KMS-11 (cell line): ENCODE data around the gene CLSTN1.

Experiments
- H2AFZ ChIP-seq: fragments of 200-600 bp; sonication (generic); 2 replicates; pipeline ENCODE4 v1.6.1; 2016; ENCODE audit warnings: antibody characterized with exemption, mixed run types, low read depth
- H3K27ac ChIP-seq: fragments of 200-600 bp; sonication (generic); 2 replicates; pipeline ENCODE4 v1.6.1; 2016; ENCODE audit warnings: mild to moderate bottlenecking, mixed run types
- H3K27me3 ChIP-seq: fragments of 200-600 bp; sonication (generic); 2 replicates; pipeline ENCODE4 v1.6.1; 2017; ENCODE audit warnings: mild to moderate bottlenecking, low read depth, mixed run types, moderate library complexity; ENCODE audit not compliant: insufficient read depth
- H3K36me3 ChIP-seq: fragments of 200-600 bp; sonication (generic); 2 replicates; pipeline ENCODE4 v1.6.1; 2017; ENCODE audit warnings: mild to moderate bottlenecking, mixed run types; ENCODE audit not compliant: insufficient read depth
- H3K4me1 ChIP-seq: fragments of 200-600 bp; sonication (generic); 2 replicates; pipeline ENCODE4 v1.6.1; 2016; ENCODE audit warnings: mild to moderate bottlenecking, low read depth, mixed run types; ENCODE audit not compliant: poor library complexity, severe bottlenecking
- H3K4me2 ChIP-seq: fragments of 200-600 bp; sonication (generic); 2 replicates; pipeline ENCODE4 v1.7.0; 2016; ENCODE audit warnings: mild to moderate bottlenecking, mixed run types
- H3K4me3 ChIP-seq: fragments of 200-600 bp; sonication (generic); IDR thresholded peaks from 2 replicates; pipeline ENCODE4 v1.6.1; 2017; ENCODE audit warnings: low read depth, low read length, mixed read lengths; ENCODE audit not compliant: insufficient read depth
- H3K79me2 ChIP-seq: fragments of 200-600 bp; sonication (generic); 2 replicates; pipeline ENCODE4 v1.6.1; 2016; ENCODE audit warnings: low read depth, mixed run types; ENCODE audit not compliant: insufficient read depth
- H3K9ac ChIP-seq: fragments of 200-600 bp; sonication (generic); 2 replicates; pipeline ENCODE4 v1.6.1; 2016; ENCODE audit warnings: mild to moderate bottlenecking, mixed run types
- H4K20me1 ChIP-seq: fragments of 200-600 bp; sonication (generic); 2 replicates; pipeline ENCODE4 v1.6.1; 2016; ENCODE audit warnings: mild to moderate bottlenecking, mixed run types; ENCODE audit not compliant: insufficient read depth
- CTCF ChIP-seq: fragments of 200-600 bp; sonication (generic); conservative IDR thresholded peaks from 2 replicates; pipeline ENCODE4 v1.6.1; 2017; ENCODE audit warnings: low read depth, mild to moderate bottlenecking, antibody characterized with exemption, low read length, moderate library complexity, mixed read lengths

Gene CLSTN1

GRCh38 chr1:9871021-9871420, 47.3 kb upstream of the CLSTN1 start:
- no peaks in the 10 kb centered on the region for H3K27me3 ChIP-seq
- no peak overlapping the region for H3K27ac ChIP-seq
- no peaks in the 10 kb centered on the region; the same call in 1 of the 2 replicates for H4K20me1 ChIP-seq
- H3K4me2 ChIP-seq, result no peak overlapping the region
- TF ChIP-seq CTCF, result no peak
- H3K4me1 ChIP-seq, result peaks cover 6% of the 10 kb centered on the region
- H3K9ac ChIP-seq, result no peak overlapping the region
- no peak overlapping the region for H3K4me3 ChIP-seq
- no peaks in the 10 kb centered on the region for H3K36me3 ChIP-seq
- no peak overlapping the region for H2AFZ ChIP-seq
- H3K79me2 ChIP-seq, result no peaks in the 10 kb centered on the region

GRCh38 chr1:9870572-9870971, 46.8 kb upstream of the CLSTN1 start:
- H3K36me3 ChIP-seq, result no peaks in the 10 kb centered on the region
- H3K27ac ChIP-seq, result no peak overlapping the region
- H3K4me1 ChIP-seq, result peaks cover 6% of the 10 kb centered on the region
- H3K4me2 ChIP-seq, result no peak overlapping the region
- no peak overlapping the region for H3K9ac ChIP-seq
- H3K27me3 ChIP-seq, result no peaks in the 10 kb centered on the region
- H3K4me3 ChIP-seq, result no peak overlapping the region
- TF ChIP-seq CTCF, result no peak
- no peaks in the 10 kb centered on the region; the same call in 1 of the 2 replicates for H4K20me1 ChIP-seq
- H2AFZ ChIP-seq, result no peak overlapping the region
- H3K79me2 ChIP-seq, result no peaks in the 10 kb centered on the region

GRCh38 chr1:9869831-9870251, 46.1 kb upstream of the CLSTN1 start:
- no peaks in the 10 kb centered on the region for H3K79me2 ChIP-seq
- no peak for TF ChIP-seq CTCF
- no peak overlapping the region for H3K4me2 ChIP-seq
- H3K27ac ChIP-seq, result no peak overlapping the region
- H3K9ac ChIP-seq, result no peak overlapping the region
- peaks cover 6% of the 10 kb centered on the region for H3K4me1 ChIP-seq
- no peaks in the 10 kb centered on the region for H3K36me3 ChIP-seq
- H4K20me1 ChIP-seq, result no peaks in the 10 kb centered on the region; the same call in 1 of the 2 replicates
- no peaks in the 10 kb centered on the region for H3K27me3 ChIP-seq
- H2AFZ ChIP-seq, result no peak overlapping the region
- no peak overlapping the region for H3K4me3 ChIP-seq

- Histone ChIP-seq H3K4me1 (peaks cover 6% of the 10 kb centered on the region), H3K4me2 (no peak overlapping the region), H3K27ac (no peak overlapping the region), H3K4me3 (no peak overlapping the region), H3K27me3 (no peaks in the 10 kb centered on the region), H3K9ac (no peak overlapping the region), H3K79me2 (no peaks in the 10 kb centered on the region), H3K36me3 (no peaks in the 10 kb centered on the region), H2AFZ (no peak overlapping the region), H4K20me1 (no peaks in the 10 kb centered on the region)
- no peak for TF ChIP-seq CTCF
Observed at GRCh38 chr1:9868244-9868590, 44.5 kb upstream of the CLSTN1 start.
